GM12878 (cell line): ENCODE data around the gene ADAMTSL1. TPM values are rescaled to one million over a fixed set of nuclear protein-coding genes. Genes with fewer than 3 reads are reported as not detected.

ENCODE experiments used
- ATAC-seq: fragments of 200-7000 bp; cut with Tn5 transposase; 3 replicates; pipeline ENCODE4 v1.9.1; 2020; ENCODE audit warnings: mild to moderate bottlenecking, moderate library complexity
- BruUV-seq: library from RNA; stranded (reverse); fragments of 400-500 nt; replicated peaks from 2 replicates; lab custom pipeline; 2021; lab: Mats Ljungman, UMichigan
- CTCF ChIA-PET: fragments of 300-600 bp; sonication (Branson Sonifier 250); formaldehyde crosslinking; extraction: SDS; loops from one replicate; lab custom pipeline; 2021; ENCODE audit warnings: inconsistent platforms; lab: Yijun Ruan, JAX
- POLR2A ChIA-PET: fragments of 350-600 bp; formaldehyde crosslinking; extraction: SDS; loops from one replicate; lab custom pipeline; 2021; ENCODE audit warnings: inconsistent platforms; lab: Charles Lee
- RAD21 ChIA-PET: fragments of 300-600 bp; sonication (Branson Sonifier 250); formaldehyde crosslinking; loops from one replicate; lab custom pipeline; 2023; ENCODE audit warnings: antibody characterized with exemption; ENCODE audit not compliant: unreplicated experiment; lab: Charles Lee
- SMC1A ChIA-PET: fragments of 300-600 bp; sonication (Branson Sonifier 250); formaldehyde crosslinking; loops from one replicate; lab custom pipeline; 2023; ENCODE audit not compliant: unreplicated experiment, uncharacterized antibody; lab: Charles Lee
- DNase-seq: peaks from one replicate; pipeline ENCODE4 v3.0.0-alpha.2; 2011; ENCODE audit warnings: low read depth, low spot score
- FAIRE-seq: peaks from 3 replicates; lab custom pipeline; 2011; peaks lifted over from hg19 to GRCh38; lab: Jason Lieb, UNC
- H2AFZ ChIP-seq: 2 replicates; pipeline ENCODE4 v1.6.0; 2011; ENCODE audit warnings: low read depth, low read length, control low read depth; ENCODE audit not compliant: control insufficient read depth
- H3K27ac ChIP-seq: 2 replicates; pipeline ENCODE4 v1.5.1; 2011; ENCODE audit warnings: control low read depth; ENCODE audit not compliant: control insufficient read depth, insufficient read depth
- H3K27me3 ChIP-seq, 2 experiments: replicated peaks in 1 of 2; 2 replicates each; pipeline versions ENCODE4 v1.6.0 to v1.6.1; 2011; ENCODE audit warnings: low read length in 1 of 2; ENCODE audit not compliant: control insufficient read depth in 2 of 2, insufficient read depth in 2 of 2
- H3K36me3 ChIP-seq, 2 experiments: 2 replicates each; pipeline ENCODE4 v1.5.1; 2011; ENCODE audit warnings: low read length in 1 of 2; ENCODE audit not compliant: control insufficient read depth in 2 of 2, insufficient read depth in 2 of 2
- H3K4me1 ChIP-seq: 2 replicates; pipeline ENCODE4 v1.6.1; 2011; ENCODE audit warnings: mild to moderate bottlenecking, low read length, moderate library complexity, mixed read lengths; ENCODE audit not compliant: control insufficient read depth, insufficient read depth
- H3K4me2 ChIP-seq: 2 replicates; pipeline ENCODE4 v1.6.0; 2011; ENCODE audit warnings: control low read depth; ENCODE audit not compliant: control insufficient read depth, insufficient read depth
- H3K4me3 ChIP-seq: fragments of 200-600 bp; sonication (generic); 2 replicates; pipeline ENCODE4 v1.5.1; 2016
- H3K79me2 ChIP-seq: 2 replicates; pipeline ENCODE4 v1.6.0; 2011; ENCODE audit warnings: low read length; ENCODE audit not compliant: control insufficient read depth, insufficient read depth
- H3K9ac ChIP-seq: 2 replicates; pipeline ENCODE4 v1.8.0; 2011; ENCODE audit warnings: low read length, control low read depth, mixed read lengths; ENCODE audit not compliant: control insufficient read depth, insufficient read depth
- H3K9me3 ChIP-seq: replicated peaks from 3 replicates; pipeline ENCODE4 v1.5.1; 2011; ENCODE audit warnings: mild to moderate bottlenecking, low read length; ENCODE audit not compliant: control insufficient read depth, insufficient read depth
- H4K20me1 ChIP-seq: 2 replicates; pipeline ENCODE4 v1.6.0; 2011; ENCODE audit not compliant: control insufficient read depth, insufficient read depth
- CBX3 ChIP-seq: fragments of 200-600 bp; sonication (generic); IDR thresholded peaks from 2 replicates; pipeline ENCODE4 v1.6.1; 2016; ENCODE audit warnings: low read depth, borderline replicate concordance
- CEBPB ChIP-seq, 2 experiments: fragments of 150-350 bp in 1 of 2; IDR thresholded peaks; 2 replicates each; pipeline ENCODE4 v1.6.1; 2012 to 2014; ENCODE audit warnings: low read depth in 2 of 2, low read length in 2 of 2, borderline replicate concordance in 1 of 2, inconsistent platforms in 1 of 2
- FOXK2 ChIP-seq: fragments of 450-650 bp; IDR thresholded peaks from 2 replicates; pipeline ENCODE4 v1.6.1; 2017; ENCODE audit warnings: mild to moderate bottlenecking, moderate library complexity
- FOXM1 ChIP-seq: IDR thresholded peaks from 2 replicates; pipeline ENCODE4 v1.6.1; 2012; ENCODE audit warnings: low read depth, mild to moderate bottlenecking, inconsistent platforms, low read length, moderate library complexity
- GABPA ChIP-seq: IDR thresholded peaks from 2 replicates; pipeline ENCODE4 v1.6.1; 2014; ENCODE audit warnings: antibody characterized with exemption, low read depth, mild to moderate bottlenecking, inconsistent platforms
- HCFC1 ChIP-seq: fragments of 150-350 bp; IDR thresholded peaks from 2 replicates; pipeline ENCODE4 v1.6.1; 2014; ENCODE audit warnings: low read length
- HDAC2 ChIP-seq: fragments of 200-600 bp; sonication (generic); IDR thresholded peaks from 2 replicates; pipeline ENCODE4 v1.6.1; 2017
- HDAC6 ChIP-seq: fragments of 200-600 bp; sonication (generic); IDR thresholded peaks from one replicate; pipeline ENCODE4 v1.8.0; 2017; ENCODE audit warnings: antibody characterized with exemption; ENCODE audit not compliant: unreplicated experiment
- HDGF ChIP-seq: fragments of 450-650 bp; IDR thresholded peaks from 2 replicates; pipeline ENCODE4 v1.6.1; 2016; ENCODE audit warnings: antibody characterized with exemption
- JUNB ChIP-seq: IDR thresholded peaks from 2 replicates; pipeline ENCODE4 v1.6.1; 2016; ENCODE audit warnings: antibody characterized with exemption, mild to moderate bottlenecking
- NR2C1 ChIP-seq: fragments of 450-650 bp; IDR thresholded peaks from 2 replicates; pipeline ENCODE4 v1.6.1; 2017; ENCODE audit warnings: antibody characterized with exemption, mild to moderate bottlenecking, moderate library complexity
- PAX8 ChIP-seq: fragments of 450-650 bp; IDR thresholded peaks from 2 replicates; pipeline ENCODE4 v1.6.1; 2017; ENCODE audit warnings: mild to moderate bottlenecking, moderate library complexity
- RB1 ChIP-seq: fragments of 450-650 bp; formaldehyde crosslinking; IDR thresholded peaks from 2 replicates; pipeline ENCODE4 v1.6.1; 2017; ENCODE audit warnings: mild to moderate bottlenecking, borderline replicate concordance
- RFX5 ChIP-seq: IDR thresholded peaks from 2 replicates; pipeline ENCODE4 v1.6.1; 2011; ENCODE audit warnings: low read depth, low read length, improper control_type of control experiment
- SIN3A ChIP-seq: IDR thresholded peaks from 2 replicates; pipeline ENCODE4 v1.6.1; 2012; ENCODE audit warnings: low read depth, low read length, improper control_type of control experiment
- SIX5 ChIP-seq: IDR thresholded peaks from 2 replicates; pipeline ENCODE4 v1.6.1; 2011; ENCODE audit warnings: mild to moderate bottlenecking, low read depth, low read length, moderate library complexity; ENCODE audit not compliant: severe bottlenecking
- SMAD1 ChIP-seq: fragments of 450-650 bp; IDR thresholded peaks from 2 replicates; pipeline ENCODE4 v1.6.1; 2018; ENCODE audit warnings: mild to moderate bottlenecking, low read depth; ENCODE audit not compliant: partially characterized antibody
- ZBED1 ChIP-seq: IDR thresholded peaks from 2 replicates; pipeline ENCODE4 v1.6.1; 2016; ENCODE audit warnings: borderline replicate concordance
- ZNF622 ChIP-seq: fragments of 450-650 bp; IDR thresholded peaks from 2 replicates; pipeline ENCODE4 v1.6.1; 2017; ENCODE audit warnings: mild to moderate bottlenecking, inconsistent platforms
- WGBS: methylation state at CpG from one replicate; pipeline ENCODE4 v1.1.6; 2016; ENCODE audit warnings: low lambda C conversion rate; ENCODE audit not compliant: insufficient replicate concordance, insufficient coverage; ENCODE audit errors: missing lambda C conversion rate; 5-methylcytosine and 5-hydroxymethylcytosine counted together
- in situ Hi-C: fragments of 300-500 bp; cut with MboI; formaldehyde crosslinking; loops from 9 replicates; pipeline ENCODE4 v1.14.3; 2018; ENCODE audit warnings: mixed read lengths
- intact Hi-C: fragments of 100-400 bp; cut with micrococcal nuclease; formaldehyde crosslinking; loops from one replicate; pipeline ENCODE4 v1.14.2; 2022; ENCODE audit not compliant: unreplicated experiment
- polyA plus RNA-seq, 11 experiments: library from polyadenylated mRNA; depleted of rRNA in 4 of 11; unstranded in 6 of 11; stranded (reverse) in 5 of 11; fragments of >200 nt; fragmentation: Nextera tagmentation in 4 of 11; fragmentation: Illumina TruSeq in 1 of 11; extraction: Ambion mirVana in 4 of 11; extraction: Trizol in 1 of 11; gene quantifications; 1 replicate in 1 of 11; 2 replicates in 10 of 11; pipeline versions ENCODE4 v1.2.1 to v1.2.3, GENCODE V29; 2011 to 2016; ENCODE audit warnings: inconsistent platforms in 2 of 11, missing spikeins in 2 of 11, low read depth in 1 of 11
- total RNA-seq, 4 experiments: library from RNA; depleted of rRNA in 3 of 4; stranded (reverse); fragments of >200 nt in 3 of 4; fragmentation: Illumina TruSeq in 1 of 4; extraction: Trizol in 1 of 4; gene quantifications; 2 replicates each; pipeline versions ENCODE4 v1.2.1 to v1.2.3, GENCODE V29; 2013 to 2021
- TF ChIP-seq, protein P1 (sequence below): fragments of 450-650 bp; IDR thresholded peaks from 2 replicates; pipeline ENCODE4 v1.6.1; 2016; ENCODE audit warnings: mild to moderate bottlenecking

Gene ADAMTSL1
- total and polyA plus RNA-seq, 10 of the 15 experiments (the other 5 are each of a cell fraction or from before 2014, with no cell fraction given): 0.01 to 0.10 (median 0.07) TPM; not detected in 6

DNA sequence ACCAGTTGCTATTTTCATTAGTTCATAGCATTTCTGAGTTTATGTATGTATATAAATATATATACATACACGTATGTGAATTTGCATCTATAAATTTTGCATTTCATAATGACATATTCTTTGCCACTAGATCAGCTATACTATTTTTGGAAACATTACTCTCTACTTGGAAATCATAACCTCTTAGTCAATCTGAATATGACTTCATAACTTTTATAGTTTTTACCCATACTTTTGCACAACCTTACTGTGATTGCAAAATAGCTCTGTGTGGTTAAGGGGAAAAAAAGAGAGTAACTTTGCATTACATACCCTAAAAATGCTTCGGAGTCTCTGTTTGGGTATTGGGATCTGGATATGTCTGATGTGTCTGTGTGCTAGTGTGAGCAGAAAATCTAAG, 44.9 kb upstream of the ADAMTSL1 start:
- FAIRE-seq: no peak
- ChIA-PET CTCF (interaction anchor here (2.2 kb wide), 1 partner anchor 14 kb away, joined by 9 read pairs; no protein-coding TSS in a partner anchor), SMC1A (interaction anchor here (0.9 kb wide), 1 partner anchor 12 kb away, joined by 3 read pairs; no protein-coding TSS in a partner anchor), RAD21 (no interaction called here), POLR2A (no interaction called here)
- H4K20me1 ChIP-seq: no peaks in the 10 kb centered on the region
- no peak for TF ChIP-seq PAX8
- TF ChIP-seq FOXK2: no peak
- no peak for TF ChIP-seq ZBED1
- TF ChIP-seq HDAC6: no peak
- no peak for TF ChIP-seq CBX3
- TF ChIP-seq RB1: no peak
- no peak for TF ChIP-seq SIX5
- TF ChIP-seq, protein P1, sequence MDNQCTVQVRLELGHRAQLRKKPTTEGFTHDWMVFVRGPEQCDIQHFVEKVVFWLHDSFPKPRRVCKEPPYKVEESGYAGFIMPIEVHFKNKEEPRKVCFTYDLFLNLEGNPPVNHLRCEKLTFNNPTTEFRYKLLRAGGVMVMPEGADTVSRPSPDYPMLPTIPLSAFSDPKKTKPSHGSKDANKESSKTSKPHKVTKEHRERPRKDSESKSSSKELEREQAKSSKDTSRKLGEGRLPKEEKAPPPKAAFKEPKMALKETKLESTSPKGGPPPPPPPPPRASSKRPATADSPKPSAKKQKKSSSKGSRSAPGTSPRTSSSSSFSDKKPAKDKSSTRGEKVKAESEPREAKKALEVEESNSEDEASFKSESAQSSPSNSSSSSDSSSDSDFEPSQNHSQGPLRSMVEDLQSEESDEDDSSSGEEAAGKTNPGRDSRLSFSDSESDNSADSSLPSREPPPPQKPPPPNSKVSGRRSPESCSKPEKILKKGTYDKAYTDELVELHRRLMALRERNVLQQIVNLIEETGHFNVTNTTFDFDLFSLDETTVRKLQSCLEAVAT: no peak
- TF ChIP-seq SMAD1: no peak
- no peak for TF ChIP-seq HDAC2
- no peak for TF ChIP-seq ZNF622
- TF ChIP-seq GABPA: no peak
- no peak for TF ChIP-seq SIN3A
- no peak for TF ChIP-seq RFX5
- no peak for TF ChIP-seq NR2C1
- no peak for TF ChIP-seq FOXM1
- TF ChIP-seq HDGF: no peak
- no peak for TF ChIP-seq JUNB
- no peak for TF ChIP-seq HCFC1
- TF ChIP-seq CEBPB (IDR thresholded peaks at IDR 0.05; ENCODE audit: borderline replicate concordance in 1 of 2, low read depth in 2 of 2, low read length in 2 of 2): no peak
- H2AFZ ChIP-seq: no peak overlapping the region
- H3K9ac ChIP-seq: no peak overlapping the region
- 30% methylated on average over 2 of the region's 2 CpGs for WGBS
- ATAC-seq: no peak
- H3K36me3 ChIP-seq: no peaks in the 10 kb centered on the region
- no peak overlapping the region for H3K4me3 ChIP-seq
- no TSS peak for BruUV-seq
- H3K27me3 ChIP-seq: no peaks in the 10 kb centered on the region
- H3K4me2 ChIP-seq: no peak overlapping the region
- H3K79me2 ChIP-seq: no peaks in the 10 kb centered on the region
- intact Hi-C loops: no loop called here
- H3K9me3 ChIP-seq: no peaks in the 10 kb centered on the region
- in situ Hi-C loops: loop anchor here (25.0 kb wide), 1 partner anchor 617 kb away; no protein-coding TSS in a partner anchor
- H3K4me1 ChIP-seq: no peaks in the 10 kb centered on the region
- H3K27ac ChIP-seq: no peak overlapping the region
- no peak for DNase-seq
